Measurements from ENCODE around the gene USP36.

DNA sequence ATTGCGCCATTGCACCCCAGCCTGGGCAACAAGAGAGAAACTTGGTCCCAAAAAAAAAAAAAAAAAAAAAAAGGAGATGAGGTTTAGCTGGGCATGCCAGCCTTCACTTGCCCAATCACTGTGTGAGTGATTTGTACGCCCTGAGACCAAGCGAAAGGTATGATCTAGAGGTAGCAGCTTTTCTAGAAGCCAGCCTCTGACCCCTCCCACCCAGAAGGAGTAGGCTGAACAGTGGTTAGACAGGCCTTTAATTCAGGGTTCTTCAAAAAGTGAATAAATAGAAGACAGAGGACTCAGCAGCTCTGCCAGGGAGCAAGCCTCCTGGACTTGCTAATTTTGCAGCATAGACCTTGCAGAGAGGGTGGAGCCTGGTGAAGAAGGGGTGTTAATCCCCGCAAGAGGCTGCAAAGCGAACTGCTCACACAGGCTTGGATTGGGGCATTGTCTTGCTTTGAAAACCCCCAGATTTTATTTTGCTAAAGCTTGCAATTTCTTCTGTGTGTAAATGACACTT lies 51.4 kb downstream of the USP36 start:
- TF ChIP-seq, protein P1, sequence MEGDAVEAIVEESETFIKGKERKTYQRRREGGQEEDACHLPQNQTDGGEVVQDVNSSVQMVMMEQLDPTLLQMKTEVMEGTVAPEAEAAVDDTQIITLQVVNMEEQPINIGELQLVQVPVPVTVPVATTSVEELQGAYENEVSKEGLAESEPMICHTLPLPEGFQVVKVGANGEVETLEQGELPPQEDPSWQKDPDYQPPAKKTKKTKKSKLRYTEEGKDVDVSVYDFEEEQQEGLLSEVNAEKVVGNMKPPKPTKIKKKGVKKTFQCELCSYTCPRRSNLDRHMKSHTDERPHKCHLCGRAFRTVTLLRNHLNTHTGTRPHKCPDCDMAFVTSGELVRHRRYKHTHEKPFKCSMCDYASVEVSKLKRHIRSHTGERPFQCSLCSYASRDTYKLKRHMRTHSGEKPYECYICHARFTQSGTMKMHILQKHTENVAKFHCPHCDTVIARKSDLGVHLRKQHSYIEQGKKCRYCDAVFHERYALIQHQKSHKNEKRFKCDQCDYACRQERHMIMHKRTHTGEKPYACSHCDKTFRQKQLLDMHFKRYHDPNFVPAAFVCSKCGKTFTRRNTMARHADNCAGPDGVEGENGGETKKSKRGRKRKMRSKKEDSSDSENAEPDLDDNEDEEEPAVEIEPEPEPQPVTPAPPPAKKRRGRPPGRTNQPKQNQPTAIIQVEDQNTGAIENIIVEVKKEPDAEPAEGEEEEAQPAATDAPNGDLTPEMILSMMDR (conservative IDR thresholded peaks at IDR 0.05; ENCODE audit: low read length): no peak
- TF ChIP-seq EZH2phosphoT487 (IDR thresholded peaks at IDR 0.05; ENCODE audit: borderline replicate concordance): no peak

Data from Loucy (cell line).